Skin of body (tissue), 2 donors: ENCODE measurements around the gene ARF5. TPM values are rescaled to one million over a fixed set of nuclear protein-coding genes. Genes with fewer than 3 reads are reported as not detected.
"Not testable (repeated sequence)": the region's sequence is repeated elsewhere in the genome, so short reads cannot be mapped to it uniquely, and the experiment has no call there.

Source experiments
- DNase-seq: peaks from one replicate; lab custom pipeline; 2025; lab: John Stamatoyannopoulos, UW
- total RNA-seq: library from RNA; depleted of rRNA; stranded (reverse); fragments of >200 nt; gene quantifications from one replicate; pipeline ENCODE4 v1.2.3, GENCODE V29; 2014

ARF5 gene
- total RNA-seq = 87.0 TPM

- peak; percentile 76 for DNase-seq
Measured at GRCh38 chr7:127588019-127588696, at the start of gene ARF5. TSS of gene ARF5 (plus strand) at chr7:127588411. CDS start at chr7:127588499, 88 bp downstream.

- no peak for DNase-seq
Measured at GRCh38 chr7:127539116-127539515, 49.1 kb upstream of the ARF5 start.

- DNase-seq = not testable (repeated sequence)
Measured at GRCh38 chr7:127540461-127540860, 47.8 kb upstream of the ARF5 start.

- DNase-seq = no peak
Measured at GRCh38 chr7:127541548-127541947, 46.7 kb upstream of the ARF5 start.

- no peak for DNase-seq
Measured at GRCh38 chr7:127546313-127546712, 41.9 kb upstream of the ARF5 start.

- DNase-seq = no peak
Measured at GRCh38 chr7:127550247-127550646, 38.0 kb upstream of the ARF5 start.

- no peak for DNase-seq
Measured at GRCh38 chr7:127551941-127552340, 36.3 kb upstream of the ARF5 start.

GRCh38 chr7:127556404-127556803 lies 31.8 kb upstream of the ARF5 start:
- DNase-seq = no peak

GRCh38 chr7:127557803-127558202 lies 30.4 kb upstream of the ARF5 start:
- no peak for DNase-seq

GRCh38 chr7:127566242-127566641 lies 22.0 kb upstream of the ARF5 start:
- no peak for DNase-seq

- DNase-seq = not testable (repeated sequence)
Measured at GRCh38 chr7:127568034-127568433, 20.2 kb upstream of the ARF5 start.

- no peak for DNase-seq
Measured at GRCh38 chr7:127571741-127572505, 16.3 kb upstream of the ARF5 start.

GRCh38 chr7:127578036-127578684 lies 10.1 kb upstream of the ARF5 start:
- no peak for DNase-seq

GRCh38 chr7:127578711-127579275 lies 9.4 kb upstream of the ARF5 start:
- DNase-seq = no peak

- no peak for DNase-seq
Measured at GRCh38 chr7:127580612-127581011, 7.6 kb upstream of the ARF5 start.

- DNase-seq = no peak
Measured at GRCh38 chr7:127581716-127582115, 6.5 kb upstream of the ARF5 start.

- DNase-seq = no peak
Measured at GRCh38 chr7:127582361-127582760, 5.8 kb upstream of the ARF5 start.

GRCh38 chr7:127584648-127585043 lies 3.6 kb upstream of the ARF5 start:
- DNase-seq = no peak

GRCh38 chr7:127585044-127585953 lies 2.9 kb upstream of the ARF5 start, which contains the start of gene GCC1:
TSS of gene GCC1 (minus strand) at chr7:127585596. CDS start at chr7:127585182, 414 bp downstream.
- DNase-seq = peak; percentile 84

GRCh38 chr7:127586346-127586745 lies 1.9 kb upstream of the ARF5 start:
- DNase-seq = no peak

GRCh38 chr7:127587663-127588018 lies 570 bp upstream of the ARF5 start:
- DNase-seq = no peak
